ENCODE measurements around the gene TMEM204. TPM values are rescaled to one million over a fixed set of nuclear protein-coding genes. Genes with fewer than 3 reads are reported as not detected.

The TMEM204 gene
- total and polyA plus RNA-seq, 2 donors (not counting 1 experiment from before 2014, with no cell fraction given): 0.27 to 2.7 TPM

DNA sequence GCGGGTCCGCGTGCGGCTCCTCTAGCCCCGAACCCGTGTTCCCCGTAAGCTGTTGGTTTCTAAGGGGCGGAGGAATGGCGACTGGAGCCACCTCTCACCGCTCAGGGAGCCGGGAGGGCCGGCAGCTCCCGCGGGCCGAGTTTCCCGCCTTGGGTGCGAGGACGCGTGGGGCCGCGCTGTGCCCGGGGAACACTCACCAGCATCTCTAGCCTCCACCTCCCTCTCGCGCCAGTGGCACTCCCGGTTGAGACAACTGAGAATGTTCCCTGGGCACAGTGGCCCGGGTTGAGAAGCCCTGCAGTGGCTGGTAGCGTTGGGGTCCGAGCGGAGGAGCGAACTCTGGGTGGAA is 39.7 kb upstream of the TMEM204 start:
- peak overlapping the region; percentile 97 for H3K4me3 Mint-ChIP-seq
- Histone ChIP-seq H3K9ac (ENCODE audit: low read length) (peak overlapping the region; percentile 85), H3K4me3 (ENCODE audit: control extremely low read depth in 1 of 5, extremely low read depth in 1 of 5, insufficient read depth in 1 of 5, low read depth in 2 of 5, low read length in 4 of 5) (peak overlapping the region; percentile 36 to 87 (median 75)), H3K4me1 (ENCODE audit: control insufficient read depth in 2 of 2, insufficient read depth in 2 of 2, low read length in 2 of 2) (peaks cover 17 to 25% of the 10 kb centered on the region in 2 donors), H4K20me1 (ENCODE audit: control insufficient read depth, insufficient read depth, low read length, poor library complexity, severe bottlenecking) (peaks cover 31% of the 10 kb centered on the region), H2AFZ (ENCODE audit: insufficient read depth, low read depth, low read length, poor library complexity, severe bottlenecking) (peak overlapping the region; percentile 90), H3K27ac (ENCODE audit: low read length in 2 of 2) (peak overlapping the region; percentile 29 to 96), H3K27me3 (replicated peaks in 1 of 4; ENCODE audit: control extremely low read depth in 1 of 4, control insufficient read depth in 3 of 4, insufficient read depth in 4 of 4, low read length in 3 of 4) (no peaks in the 10 kb centered on the region), H3K36me3 (replicated peaks in 1 of 2; ENCODE audit: control extremely low read depth in 1 of 2, control insufficient read depth in 1 of 2, extremely low read depth in 1 of 2, insufficient read depth in 2 of 2, low read length in 1 of 2) (peaks cover 0 to 30% of the 10 kb centered on the region in 2 experiments), H3K4me2 (replicated peaks; ENCODE audit: low read depth, low read length, poor library complexity, severe bottlenecking) (peak overlapping the region; percentile 99), H3K9me3 (ENCODE audit: control extremely low read depth in 1 of 3, control insufficient read depth in 2 of 3, insufficient read depth in 1 of 3, low read length in 2 of 3) (no peaks in the 10 kb centered on the region), H3K79me2 (ENCODE audit: control insufficient read depth, insufficient read depth, low read length) (peaks cover 57% of the 10 kb centered on the region)
- ChIA-PET CTCF (interaction anchor here (1.3 kb wide), 1 partner anchor 65 kb away, joined by 4 read pairs; no protein-coding TSS in a partner anchor), POLR2A (interaction anchor here (0.7 to 2.9 kb wide), 6 partner anchors 18 to 123 kb away, joined by 3 to 21 read pairs (median 8); partner anchors contain the start of genes CCDC154 and UQCC4)
- TF ChIP-seq, protein P1, sequence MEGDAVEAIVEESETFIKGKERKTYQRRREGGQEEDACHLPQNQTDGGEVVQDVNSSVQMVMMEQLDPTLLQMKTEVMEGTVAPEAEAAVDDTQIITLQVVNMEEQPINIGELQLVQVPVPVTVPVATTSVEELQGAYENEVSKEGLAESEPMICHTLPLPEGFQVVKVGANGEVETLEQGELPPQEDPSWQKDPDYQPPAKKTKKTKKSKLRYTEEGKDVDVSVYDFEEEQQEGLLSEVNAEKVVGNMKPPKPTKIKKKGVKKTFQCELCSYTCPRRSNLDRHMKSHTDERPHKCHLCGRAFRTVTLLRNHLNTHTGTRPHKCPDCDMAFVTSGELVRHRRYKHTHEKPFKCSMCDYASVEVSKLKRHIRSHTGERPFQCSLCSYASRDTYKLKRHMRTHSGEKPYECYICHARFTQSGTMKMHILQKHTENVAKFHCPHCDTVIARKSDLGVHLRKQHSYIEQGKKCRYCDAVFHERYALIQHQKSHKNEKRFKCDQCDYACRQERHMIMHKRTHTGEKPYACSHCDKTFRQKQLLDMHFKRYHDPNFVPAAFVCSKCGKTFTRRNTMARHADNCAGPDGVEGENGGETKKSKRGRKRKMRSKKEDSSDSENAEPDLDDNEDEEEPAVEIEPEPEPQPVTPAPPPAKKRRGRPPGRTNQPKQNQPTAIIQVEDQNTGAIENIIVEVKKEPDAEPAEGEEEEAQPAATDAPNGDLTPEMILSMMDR (IDR thresholded peaks at IDR 0.05): no peak
- TF ChIP-seq EZH2 (IDR thresholded peaks at IDR 0.05; ENCODE audit: borderline replicate concordance, insufficient read depth, low read depth, low read length, poor library complexity, severe bottlenecking): no peak
- DNase-seq: no peak
- peaks cover 17% of the 10 kb centered on the region for H3K4me1 Mint-ChIP-seq
- H3K27ac Mint-ChIP-seq: peak overlapping the region; percentile 79
- no peak for ATAC-seq (ENCODE audit: low read depth)
- WGBS (ENCODE audit: insufficient coverage): 1% methylated on average over 28 of the region's 30 CpGs
- no peaks in the 10 kb centered on the region for H3K9me3 Mint-ChIP-seq (ENCODE audit: insufficient read depth)
- intact Hi-C loops (cut with micrococcal nuclease): loop anchor here (1.0 to 5.0 kb wide), 5 partner anchors 13 to 119 kb away; partner anchors contain the start of genes CLCN7, CRAMP1, IFT140 and UQCC4
- H3K27me3 Mint-ChIP-seq: no peaks in the 10 kb centered on the region

DNA sequence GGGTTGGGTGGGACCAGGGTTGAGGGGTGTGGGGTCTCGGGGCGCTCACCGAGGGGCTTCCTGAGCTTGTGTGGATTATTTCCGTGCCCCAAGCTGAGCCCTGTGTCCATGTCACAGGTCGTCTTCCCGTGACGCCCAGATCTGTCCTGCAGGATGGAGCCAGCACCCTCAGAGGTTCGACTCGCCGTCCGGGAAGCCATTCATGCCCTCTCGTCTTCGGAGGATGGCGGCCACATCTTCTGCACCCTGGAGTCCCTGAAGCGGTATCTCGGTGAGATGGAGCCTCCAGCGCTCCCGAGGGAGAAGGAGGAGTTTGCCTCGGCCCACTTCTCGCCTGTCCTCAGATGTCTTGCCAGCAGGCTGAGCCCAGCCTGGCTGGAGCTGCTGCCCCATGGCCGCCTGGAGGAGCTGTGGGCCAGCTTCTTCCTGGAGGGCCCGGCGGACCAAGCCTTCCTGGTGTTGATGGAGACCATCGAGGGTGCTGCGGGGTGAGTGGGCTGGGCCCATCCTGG is 39.3 kb upstream of the TMEM204 start:
- Histone ChIP-seq H3K9ac (ENCODE audit: low read length) (peak overlapping the region; percentile 85), H3K9me3 (ENCODE audit: control extremely low read depth in 1 of 3, control insufficient read depth in 2 of 3, insufficient read depth in 1 of 3, low read length in 2 of 3) (no peaks in the 10 kb centered on the region), H4K20me1 (ENCODE audit: control insufficient read depth, insufficient read depth, low read length, poor library complexity, severe bottlenecking) (peaks cover 31% of the 10 kb centered on the region), H3K4me1 (ENCODE audit: control insufficient read depth in 2 of 2, insufficient read depth in 2 of 2, low read length in 2 of 2) (peaks cover 17 to 25% of the 10 kb centered on the region in 2 donors), H3K79me2 (ENCODE audit: control insufficient read depth, insufficient read depth, low read length) (peaks cover 59% of the 10 kb centered on the region), H3K36me3 (replicated peaks in 1 of 2; ENCODE audit: control extremely low read depth in 1 of 2, control insufficient read depth in 1 of 2, extremely low read depth in 1 of 2, insufficient read depth in 2 of 2, low read length in 1 of 2) (peaks cover 0 to 34% of the 10 kb centered on the region in 2 experiments), H2AFZ (ENCODE audit: insufficient read depth, low read depth, low read length, poor library complexity, severe bottlenecking) (peak overlapping the region; percentile 90), H3K4me2 (replicated peaks; ENCODE audit: low read depth, low read length, poor library complexity, severe bottlenecking) (peak overlapping the region; percentile 99), H3K4me3 (ENCODE audit: control extremely low read depth in 1 of 5, extremely low read depth in 1 of 5, insufficient read depth in 1 of 5, low read depth in 2 of 5, low read length in 4 of 5) (peak overlapping the region; percentile 36 to 87 (median 75)), H3K27ac (ENCODE audit: low read length in 2 of 2) (peak overlapping the region in 1 of 2 donors; percentile 96), H3K27me3 (replicated peaks in 1 of 4; ENCODE audit: control extremely low read depth in 1 of 4, control insufficient read depth in 3 of 4, insufficient read depth in 4 of 4, low read length in 3 of 4) (no peaks in the 10 kb centered on the region)
- WGBS (ENCODE audit: insufficient coverage): 64% methylated on average over 25 of the region's 25 CpGs
- ChIA-PET POLR2A (interaction anchor here (0.7 to 2.9 kb wide), 5 partner anchors 21 to 123 kb away, joined by 3 to 21 read pairs (median 12); partner anchors contain the start of genes CCDC154 and UQCC4), CTCF (interaction anchor here (1.3 kb wide), 1 partner anchor 66 kb away, joined by 4 read pairs; no protein-coding TSS in a partner anchor)
- no peak for ATAC-seq (ENCODE audit: low read depth)
- intact Hi-C loops (cut with micrococcal nuclease): loop anchor here (5.0 kb wide), 1 partner anchor 118 kb away; the partner anchor contains the start of genes CRAMP1 and IFT140
- DNase-seq: no peak
- peaks cover 17% of the 10 kb centered on the region for H3K4me1 Mint-ChIP-seq
- peak overlapping the region; percentile 79 for H3K27ac Mint-ChIP-seq
- TF ChIP-seq, protein P1 (IDR thresholded peaks at IDR 0.05): no peak
- no peak for TF ChIP-seq EZH2 (IDR thresholded peaks at IDR 0.05; ENCODE audit: borderline replicate concordance, insufficient read depth, low read depth, low read length, poor library complexity, severe bottlenecking)
- no peaks in the 10 kb centered on the region for H3K9me3 Mint-ChIP-seq (ENCODE audit: insufficient read depth)
- peak overlapping the region; percentile 97 for H3K4me3 Mint-ChIP-seq
- no peaks in the 10 kb centered on the region for H3K27me3 Mint-ChIP-seq
